Central memory CD8-positive, alpha-beta T cell (primary cell): ENCODE results near the gene KHSRP.

ENCODE experiments used
- ATAC-seq: fragments of 150-1000 bp; cut with Tn5 transposase; replicated peaks from 2 replicates; pipeline ENCODE4 v1.10.0; 2022; ENCODE audit warnings: mild to moderate bottlenecking, moderate FRiP score, moderate number of reproducible peaks; ENCODE audit not compliant: poor library complexity, severe bottlenecking; ENCODE audit errors: extremely low read depth
- DNase-seq, 2 donors: peaks; one replicate each; pipeline ENCODE4 v3.0.0; 2021; ENCODE audit warnings: low spot score in 2 of 2
- H3K27ac Mint-ChIP-seq: one replicate; pipeline ENCODE4 v1.8.0; 2022; ENCODE audit warnings: low read depth, mild to moderate bottlenecking, moderate library complexity, mixed read lengths
- H3K27me3 Mint-ChIP-seq: one replicate; pipeline ENCODE4 v1.8.0; 2022; ENCODE audit warnings: mixed read lengths
- H3K36me3 Mint-ChIP-seq: one replicate; pipeline ENCODE4 v1.8.0; 2022; ENCODE audit warnings: mild to moderate bottlenecking, moderate library complexity, mixed read lengths; ENCODE audit not compliant: insufficient read depth
- H3K4me1 Mint-ChIP-seq: one replicate; pipeline ENCODE4 v1.8.0; 2022; ENCODE audit warnings: mixed read lengths
- H3K4me3 Mint-ChIP-seq: one replicate; pipeline ENCODE4 v1.8.0; 2022; ENCODE audit warnings: mild to moderate bottlenecking, moderate library complexity, mixed read lengths
- H3K9me3 Mint-ChIP-seq: one replicate; pipeline ENCODE4 v1.8.0; 2022; ENCODE audit warnings: mixed read lengths

KHSRP gene

GRCh38 chr19:6424195-6424938, at the start of gene KHSRP:
Gene KHSRP, minus strand, starts transcription at chr19:6424811. Its CDS starts 110 bp downstream, at chr19:6424701.
- Mint-ChIP-seq H3K4me1 (peaks cover 37% of the 10 kb centered on the region), H3K9me3 (no peaks in the 10 kb centered on the region), H3K27ac (peak within 1 kb of the TSS; percentile 72), H3K27me3 (no peaks in the 10 kb centered on the region), H3K4me3 (peak within 1 kb of the TSS; percentile 78), H3K36me3 (peaks cover 17% of the 10 kb centered on the region)
- DNase-seq (no peak), ATAC-seq (no peak)

GRCh38 chr19:6473647-6474046, 49.0 kb upstream of the KHSRP start:
- Mint-ChIP-seq H3K27me3 (no peaks in the 10 kb centered on the region), H3K27ac (peak overlapping the region; percentile 75), H3K4me1 (no peaks in the 10 kb centered on the region), H3K36me3 (peaks cover 51% of the 10 kb centered on the region), H3K4me3 (no peak overlapping the region), H3K9me3 (no peaks in the 10 kb centered on the region)
- DNase-seq, result no peak
- ATAC-seq, result no peak

- Mint-ChIP-seq H3K9me3 (no peaks in the 10 kb centered on the region), H3K36me3 (peaks cover 48% of the 10 kb centered on the region), H3K4me1 (peaks cover 4% of the 10 kb centered on the region), H3K4me3 (no peak overlapping the region), H3K27me3 (no peaks in the 10 kb centered on the region), H3K27ac (no peak overlapping the region)
- ATAC-seq, result no peak
- DNase-seq, result no peak
These were observed 48.1 kb upstream of the KHSRP start for GRCh38 chr19:6472713-6473112.

- H3K27ac Mint-ChIP-seq, result no peak overlapping the region
- ATAC-seq (no peak), DNase-seq (no peak)
- H3K4me3 Mint-ChIP-seq, result no peak overlapping the region
- peaks cover 45% of the 10 kb centered on the region for H3K36me3 Mint-ChIP-seq
- no peaks in the 10 kb centered on the region for H3K27me3 Mint-ChIP-seq
- no peaks in the 10 kb centered on the region for H3K9me3 Mint-ChIP-seq
- peaks cover 6% of the 10 kb centered on the region for H3K4me1 Mint-ChIP-seq
These were observed 46.5 kb upstream of the KHSRP start for GRCh38 chr19:6471076-6471475.

- H3K27me3 Mint-ChIP-seq, result no peaks in the 10 kb centered on the region
- H3K4me1 Mint-ChIP-seq, result peaks cover 8% of the 10 kb centered on the region
- no peak for ATAC-seq
- DNase-seq, result no peak
- H3K27ac Mint-ChIP-seq, result no peak overlapping the region
- H3K36me3 Mint-ChIP-seq, result peaks cover 41% of the 10 kb centered on the region
- no peaks in the 10 kb centered on the region for H3K9me3 Mint-ChIP-seq
- no peak overlapping the region for H3K4me3 Mint-ChIP-seq
These were observed 45.6 kb upstream of the KHSRP start for GRCh38 chr19:6470173-6470572.

GRCh38 chr19:6467384-6467783, 42.8 kb upstream of the KHSRP start:
- Mint-ChIP-seq H3K4me1 (peaks cover 14% of the 10 kb centered on the region), H3K4me3 (no peak overlapping the region), H3K36me3 (peaks cover 31% of the 10 kb centered on the region), H3K27me3 (no peaks in the 10 kb centered on the region), H3K27ac (peak overlapping the region; percentile 85), H3K9me3 (no peaks in the 10 kb centered on the region)
- ATAC-seq (no peak), DNase-seq (no peak)

GRCh38 chr19:6466526-6467248, 42.1 kb upstream of the KHSRP start:
- peaks cover 18% of the 10 kb centered on the region for H3K4me1 Mint-ChIP-seq
- no peaks in the 10 kb centered on the region for H3K27me3 Mint-ChIP-seq
- peaks cover 30% of the 10 kb centered on the region for H3K36me3 Mint-ChIP-seq
- ATAC-seq (no peak), DNase-seq (no peak)
- no peak overlapping the region for H3K4me3 Mint-ChIP-seq
- no peak overlapping the region for H3K27ac Mint-ChIP-seq
- H3K9me3 Mint-ChIP-seq, result no peaks in the 10 kb centered on the region

GRCh38 chr19:6465663-6466062, 41.1 kb upstream of the KHSRP start:
- peaks cover 19% of the 10 kb centered on the region for H3K4me1 Mint-ChIP-seq
- DNase-seq, result no peak
- H3K27ac Mint-ChIP-seq, result peak overlapping the region; percentile 74
- H3K27me3 Mint-ChIP-seq, result no peaks in the 10 kb centered on the region
- peaks cover 25% of the 10 kb centered on the region for H3K36me3 Mint-ChIP-seq
- no peak overlapping the region for H3K4me3 Mint-ChIP-seq
- ATAC-seq, result no peak
- H3K9me3 Mint-ChIP-seq, result no peaks in the 10 kb centered on the region

GRCh38 chr19:6465006-6465405, 40.4 kb upstream of the KHSRP start:
- Mint-ChIP-seq H3K4me3 (no peak overlapping the region), H3K27ac (peak overlapping the region; percentile 74), H3K27me3 (no peaks in the 10 kb centered on the region), H3K9me3 (no peaks in the 10 kb centered on the region), H3K36me3 (peaks cover 26% of the 10 kb centered on the region), H3K4me1 (peaks cover 25% of the 10 kb centered on the region)
- DNase-seq (no peak), ATAC-seq (no peak)

- H3K27ac Mint-ChIP-seq, result peak within 1 kb of the TSS; percentile 74
- ATAC-seq, result no peak
These were observed 39.7 kb upstream of the KHSRP start, which contains the start of gene CRB3 for GRCh38 chr19:6464070-6464873. Gene CRB3, plus strand, starts transcription at chr19:6464271. Its CDS starts 431 bp downstream, at chr19:6464702.

GRCh38 chr19:6460099-6460884, 35.7 kb upstream of the KHSRP start:
- peak; percentile 91 to 96 for DNase-seq
- H3K4me3 Mint-ChIP-seq, result peak overlapping the region; percentile 94
- no peaks in the 10 kb centered on the region for H3K27me3 Mint-ChIP-seq
- H3K9me3 Mint-ChIP-seq, result no peaks in the 10 kb centered on the region
- ATAC-seq, result peak; percentile 84
- peak overlapping the region; percentile 93 for H3K27ac Mint-ChIP-seq
- H3K4me1 Mint-ChIP-seq, result peaks cover 32% of the 10 kb centered on the region
- peaks cover 15% of the 10 kb centered on the region for H3K36me3 Mint-ChIP-seq

More at GRCh38 chr19:6464070-6464873, 39.7 kb upstream of the KHSRP start, which contains the start of gene CRB3:
- Mint-ChIP-seq H3K36me3 (peaks cover 20% of the 10 kb centered on the region), H3K9me3 (no peaks in the 10 kb centered on the region), H3K27me3 (no peaks in the 10 kb centered on the region), H3K4me1 (peaks cover 28% of the 10 kb centered on the region), H3K4me3 (peak within 1 kb of the TSS; percentile 50)
- no peak for DNase-seq
